GM21447 (cell line): ENCODE data around the gene PGAM2.

Source experiments
- ATAC-seq: cut with Tn5 transposase; IDR thresholded peaks from one replicate; pipeline ENCODE4 v1.9.1; 2021; ENCODE audit not compliant: unreplicated experiment

The PGAM2 gene

GRCh38 chr7:44065431-44066110 is at the start of gene PGAM2:
Gene PGAM2 (minus strand): TSS chr7:44065567. CDS start chr7:44065529, 38 bp downstream.
- no peak for ATAC-seq

GRCh38 chr7:44114586-44115310 is 49.4 kb upstream of the PGAM2 start:
- no peak for ATAC-seq

- ATAC-seq, result no peak
Observed at GRCh38 chr7:44113764-44114354, 48.5 kb upstream of the PGAM2 start.

- ATAC-seq, result no peak
Observed at GRCh38 chr7:44112997-44113763, 47.8 kb upstream of the PGAM2 start.

- ATAC-seq, result no peak
Observed at GRCh38 chr7:44112231-44112996, 47.0 kb upstream of the PGAM2 start.

- ATAC-seq, result no peak
Observed at GRCh38 chr7:44111761-44112160, 46.4 kb upstream of the PGAM2 start.

- ATAC-seq, result no peak
Observed at GRCh38 chr7:44110719-44111635, 45.6 kb upstream of the PGAM2 start.

- ATAC-seq, result no peak
Observed at GRCh38 chr7:44109991-44110390, 44.6 kb upstream of the PGAM2 start.

- ATAC-seq, result no peak
Observed at GRCh38 chr7:44108768-44109750, 43.7 kb upstream of the PGAM2 start.

GRCh38 chr7:44107961-44108767 is 42.8 kb upstream of the PGAM2 start:
- ATAC-seq, result no peak

GRCh38 chr7:44107116-44107960 is 42.0 kb upstream of the PGAM2 start:
- ATAC-seq, result no peak

- no peak for ATAC-seq
Observed at GRCh38 chr7:44106311-44107065, 41.1 kb upstream of the PGAM2 start.

GRCh38 chr7:44105832-44106231 is 40.5 kb upstream of the PGAM2 start:
- no peak for ATAC-seq

- no peak for ATAC-seq
Observed at GRCh38 chr7:44104860-44105771, 39.7 kb upstream of the PGAM2 start.
